Pancreas (tissue), 10 donors: Measurements from ENCODE around the gene CCDC92. TPM values are rescaled to one million over a fixed set of nuclear protein-coding genes. Genes with fewer than 3 reads are reported as not detected.

Experiments used
- ATAC-seq, 4 donors: fragments of 200-7000 bp; cut with Tn5 transposase; one replicate each; pipeline versions ENCODE4 v1.8.0 to v1.9.1; 2020; ENCODE audit warnings: mild to moderate bottlenecking in 4 of 4, moderate library complexity in 4 of 4
- DNase-seq, 6 donors: peaks; one replicate each; pipeline ENCODE4 v3.0.0-alpha.2; 2020
- FAIRE-seq: peaks from 2 replicates; lab custom pipeline; 2012; peaks lifted over from hg19 to GRCh38; lab: Jason Lieb, UNC
- H3K27ac ChIP-seq, 4 donors: fragments of 200-600 bp; sonication (generic); 1 replicate in 3 of 4; 2 replicates in 1 of 4; pipeline versions ENCODE4 v1.5.0 to v1.8.0; 2020
- H3K27me3 ChIP-seq, 4 donors: fragments of 200-600 bp; one replicate each; pipeline ENCODE4 v1.8.0; 2021
- H3K36me3 ChIP-seq, 3 donors: fragments of 200-600 bp; sonication (generic) in 1 of 3; one replicate each; pipeline versions ENCODE4 v1.5.0 to v1.8.0; 2020 to 2021
- H3K4me1 ChIP-seq, 3 donors: fragments of 200-600 bp; one replicate each; pipeline ENCODE4 v1.8.0; 2021
- H3K4me3 ChIP-seq, 4 donors: fragments of 200-600 bp; sonication (generic) in 2 of 4; one replicate each; pipeline versions ENCODE4 v1.5.0 to v1.8.0; 2020 to 2021
- H3K9me3 ChIP-seq, 4 donors: fragments of 200-600 bp; one replicate each; pipeline ENCODE4 v1.8.0; 2021
- WGBS, 2 donors: extraction: QIAGEN DNeasy Blood & Tissue Kit; methylation state at CpG; one replicate each; pipeline ENCODE4 v1.1.7; 2013; 5-methylcytosine and 5-hydroxymethylcytosine counted together
- intact Hi-C, 3 donors: fragments of 100-400 bp; cut with DNase I; formaldehyde crosslinking; loops; one replicate each; pipeline versions ENCODE4 v1.11.1 to v1.14.2; 2022
- polyA plus RNA-seq, 2 donors: library from polyadenylated mRNA; stranded (reverse); fragments of 200-250 nt; gene quantifications; one replicate each; pipeline ENCODE4 v1.2.3, GENCODE V29; 2013
- total RNA-seq, 6 donors: library from RNA; stranded (reverse); fragmentation: NEBNext Ultra II Directional in 4 of 6; extraction: Animal tissue kit (Norgen Biotek cat#: 25700) in 4 of 6; gene quantifications; one replicate each; pipeline versions ENCODE4 v1.2.1 to v1.2.4, GENCODE V29; 2021 to 2023
- TF ChIP-seq, protein P1 (sequence below), 4 donors: fragments of 200-600 bp; sonication (generic) in 3 of 4; IDR thresholded peaks; one replicate each; pipeline versions ENCODE4 v1.5.0 to v1.8.0; 2021; ENCODE audit warnings: antibody characterized with exemption in 4 of 4
- donor health status: healthy with polysubstance abuse.
- donor health status: DM: no; HTN: no; CAD: no; lungs with moderate emphysema.
- donor health status: DM: no; HTN: no; CAD: no.
- donor health status: control.
- donor health status: control.
- donor health status: Bipolar disorder and iron deficiency.
- donor health status: DM: yes; HTN: yes; CAD: no.
- donor health status: DM: no; HTN: no; CAD: no.
- donor health status: DM: no; HTN: no; CAD: no.
- donor health status: DM: yes; HTN: yes; CAD: no.

Gene CCDC92
- total and polyA plus RNA-seq, 8 donors = 9.2 to 29.4 (median 12.0) TPM

DNA sequence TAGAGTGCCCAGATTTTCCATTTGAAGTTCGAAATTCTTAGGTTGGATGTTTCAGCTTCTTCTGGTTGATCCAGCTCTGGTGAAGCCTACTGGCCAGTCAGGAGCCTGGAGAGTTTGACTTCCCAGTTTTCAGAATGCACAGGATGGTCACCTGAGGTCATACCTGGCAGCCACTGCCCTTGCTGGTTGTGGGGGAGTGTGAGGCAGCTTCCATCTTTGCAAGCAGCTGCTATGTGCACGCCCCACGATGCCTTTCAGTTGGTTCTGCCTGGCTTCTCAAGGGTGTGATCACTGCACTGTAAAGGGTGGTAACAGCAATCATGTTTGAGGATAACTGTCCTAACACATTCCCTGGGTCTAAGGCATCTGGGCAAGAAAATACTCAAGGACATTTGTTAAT is 15.4 kb downstream of the CCDC92 start:
- H3K27me3 ChIP-seq = no peaks in the 10 kb centered on the region
- intact Hi-C loops = no loop called here
- DNase-seq (no peak), ATAC-seq (no peak), FAIRE-seq (no peak)
- H3K9me3 ChIP-seq = no peaks in the 10 kb centered on the region
- peaks cover 0 to 5% (median 4%) of the 10 kb centered on the region in 3 donors for H3K4me1 ChIP-seq
- TF ChIP-seq, protein P1, sequence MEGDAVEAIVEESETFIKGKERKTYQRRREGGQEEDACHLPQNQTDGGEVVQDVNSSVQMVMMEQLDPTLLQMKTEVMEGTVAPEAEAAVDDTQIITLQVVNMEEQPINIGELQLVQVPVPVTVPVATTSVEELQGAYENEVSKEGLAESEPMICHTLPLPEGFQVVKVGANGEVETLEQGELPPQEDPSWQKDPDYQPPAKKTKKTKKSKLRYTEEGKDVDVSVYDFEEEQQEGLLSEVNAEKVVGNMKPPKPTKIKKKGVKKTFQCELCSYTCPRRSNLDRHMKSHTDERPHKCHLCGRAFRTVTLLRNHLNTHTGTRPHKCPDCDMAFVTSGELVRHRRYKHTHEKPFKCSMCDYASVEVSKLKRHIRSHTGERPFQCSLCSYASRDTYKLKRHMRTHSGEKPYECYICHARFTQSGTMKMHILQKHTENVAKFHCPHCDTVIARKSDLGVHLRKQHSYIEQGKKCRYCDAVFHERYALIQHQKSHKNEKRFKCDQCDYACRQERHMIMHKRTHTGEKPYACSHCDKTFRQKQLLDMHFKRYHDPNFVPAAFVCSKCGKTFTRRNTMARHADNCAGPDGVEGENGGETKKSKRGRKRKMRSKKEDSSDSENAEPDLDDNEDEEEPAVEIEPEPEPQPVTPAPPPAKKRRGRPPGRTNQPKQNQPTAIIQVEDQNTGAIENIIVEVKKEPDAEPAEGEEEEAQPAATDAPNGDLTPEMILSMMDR (IDR thresholded peaks at IDR 0.05) = no peak
- H3K27ac ChIP-seq = no peak overlapping the region
- WGBS, 2 donors = 81 to 86% methylated on average over 3 of the region's 3 CpGs
- no peak overlapping the region for H3K4me3 ChIP-seq
- H3K36me3 ChIP-seq = no peaks in the 10 kb centered on the region

DNA sequence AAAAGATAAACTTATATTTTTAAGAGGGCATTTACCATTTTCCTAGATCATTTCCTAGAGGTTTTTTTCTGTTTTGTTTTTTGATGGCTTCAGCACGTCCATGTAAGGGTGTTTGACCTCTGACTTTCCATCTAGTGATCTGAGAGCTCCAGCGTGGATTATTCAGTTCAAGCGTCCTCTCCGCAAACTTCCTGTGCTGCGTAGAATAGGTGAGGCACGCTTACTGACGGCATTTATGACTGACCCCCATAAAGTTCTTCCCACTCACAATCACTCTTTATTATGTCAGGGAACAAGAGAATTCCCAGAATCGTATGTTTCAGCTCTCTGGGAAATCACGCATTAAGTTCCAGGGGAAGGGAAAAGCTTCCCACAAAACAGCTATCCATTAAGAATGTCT is 16.4 kb downstream of the CCDC92 start:
- FAIRE-seq = no peak

DNA sequence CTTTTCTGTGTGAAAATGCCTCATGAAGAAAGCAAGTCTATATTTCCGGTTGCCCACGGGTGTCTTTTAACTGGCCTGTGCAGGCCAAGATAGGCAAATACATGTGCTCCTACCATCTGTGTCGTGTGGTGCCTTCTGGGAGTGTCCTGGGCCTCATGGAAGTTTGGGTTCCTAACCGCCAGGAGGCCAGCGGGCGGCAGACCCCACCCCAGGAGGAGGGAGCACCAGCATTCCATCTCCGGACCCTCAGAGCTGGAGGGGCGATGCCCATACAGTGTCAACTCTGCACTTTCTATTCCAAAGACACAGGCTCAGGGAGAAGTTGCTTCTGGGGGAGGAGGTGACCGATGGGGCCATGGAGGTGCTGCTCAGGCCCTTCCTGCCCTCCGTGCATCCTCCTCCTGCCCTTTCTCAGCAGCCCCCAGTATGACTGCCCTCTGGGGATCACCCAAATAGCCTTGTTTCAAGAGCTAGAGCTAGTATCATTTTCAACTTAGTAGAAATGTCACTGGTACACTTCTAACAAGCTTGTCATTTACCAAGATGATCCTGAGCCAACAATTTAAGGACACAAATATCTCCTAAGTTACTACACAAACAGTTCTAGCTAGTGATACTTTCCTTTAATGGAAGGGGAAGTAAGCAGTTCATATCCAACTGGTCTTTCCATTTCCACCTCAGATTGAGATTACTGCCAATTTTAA is 17.8 kb downstream of the CCDC92 start:
- no peak for ATAC-seq
- no peak for FAIRE-seq
- Histone ChIP-seq H3K4me3 (no peak overlapping the region), H3K36me3 (no peaks in the 10 kb centered on the region), H3K27ac (no peak overlapping the region), H3K9me3 (no peaks in the 10 kb centered on the region), H3K27me3 (no peaks in the 10 kb centered on the region), H3K4me1 (peaks cover 0 to 9% (median 8%) of the 10 kb centered on the region in 3 donors)
- WGBS, 2 donors = 90 to 93% methylated on average over 8 to 10 of the region's 10 CpGs
- intact Hi-C loops = no loop called here
- TF ChIP-seq, protein P1 (IDR thresholded peaks at IDR 0.05) = no peak
- no peak for DNase-seq

More for the DNA sequence above, 16.4 kb downstream of the CCDC92 start:
- intact Hi-C loops = no loop called here
- ATAC-seq (no peak), DNase-seq (no peak)
- no peak overlapping the region for H3K27ac ChIP-seq
- no peaks in the 10 kb centered on the region for H3K36me3 ChIP-seq
- WGBS, 2 donors = 94 to 95% methylated on average over 9 of the region's 9 CpGs
- H3K4me1 ChIP-seq = peaks cover 0 to 9% (median 8%) of the 10 kb centered on the region in 3 donors
- no peak overlapping the region for H3K4me3 ChIP-seq
- no peaks in the 10 kb centered on the region for H3K9me3 ChIP-seq
- no peaks in the 10 kb centered on the region for H3K27me3 ChIP-seq
- TF ChIP-seq, protein P1 (IDR thresholded peaks at IDR 0.05) = no peak

DNA sequence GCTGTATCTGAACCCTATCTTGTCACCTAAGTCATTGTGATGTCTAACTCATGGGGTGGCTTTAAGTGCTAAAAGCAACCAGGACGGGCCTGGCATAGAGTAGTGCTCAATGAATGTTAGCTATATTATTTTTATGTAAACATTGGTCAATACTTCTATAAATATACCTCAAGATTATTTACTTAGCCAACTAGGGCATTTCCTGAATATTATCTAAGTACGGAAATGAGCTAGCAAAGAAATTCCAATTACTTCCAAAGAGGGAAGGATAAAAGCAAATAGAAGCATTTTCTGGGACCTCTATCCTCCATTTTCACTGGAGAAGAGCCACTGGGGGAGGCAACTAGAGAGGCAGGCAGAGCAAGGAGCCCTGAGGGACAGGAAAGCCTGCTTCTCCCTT is 20.6 kb downstream of the CCDC92 start:
- H3K27ac ChIP-seq = no peak overlapping the region

More for the DNA sequence above, 20.6 kb downstream of the CCDC92 start:
- no peaks in the 10 kb centered on the region for H3K9me3 ChIP-seq
- peak; percentile 23 to 58 (median 46) for ATAC-seq
- 24 to 33% methylated on average over 2 of the region's 2 CpGs for WGBS, 2 donors
- H3K4me1 ChIP-seq = peaks cover 0 to 9% (median 8%) of the 10 kb centered on the region in 3 donors
- TF ChIP-seq, protein P1 (IDR thresholded peaks at IDR 0.05) = no peak
- no peak for FAIRE-seq
- intact Hi-C loops = no loop called here
- no peak for DNase-seq
- no peaks in the 10 kb centered on the region for H3K36me3 ChIP-seq
- no peak overlapping the region for H3K4me3 ChIP-seq
- H3K27me3 ChIP-seq = no peaks in the 10 kb centered on the region
